Measurements from ENCODE around the gene CRACR2B.

CRACR2B gene

GRCh38 chr11:787084-787675, 40.5 kb upstream of the CRACR2B start:
- TF ChIP-seq, protein P1, sequence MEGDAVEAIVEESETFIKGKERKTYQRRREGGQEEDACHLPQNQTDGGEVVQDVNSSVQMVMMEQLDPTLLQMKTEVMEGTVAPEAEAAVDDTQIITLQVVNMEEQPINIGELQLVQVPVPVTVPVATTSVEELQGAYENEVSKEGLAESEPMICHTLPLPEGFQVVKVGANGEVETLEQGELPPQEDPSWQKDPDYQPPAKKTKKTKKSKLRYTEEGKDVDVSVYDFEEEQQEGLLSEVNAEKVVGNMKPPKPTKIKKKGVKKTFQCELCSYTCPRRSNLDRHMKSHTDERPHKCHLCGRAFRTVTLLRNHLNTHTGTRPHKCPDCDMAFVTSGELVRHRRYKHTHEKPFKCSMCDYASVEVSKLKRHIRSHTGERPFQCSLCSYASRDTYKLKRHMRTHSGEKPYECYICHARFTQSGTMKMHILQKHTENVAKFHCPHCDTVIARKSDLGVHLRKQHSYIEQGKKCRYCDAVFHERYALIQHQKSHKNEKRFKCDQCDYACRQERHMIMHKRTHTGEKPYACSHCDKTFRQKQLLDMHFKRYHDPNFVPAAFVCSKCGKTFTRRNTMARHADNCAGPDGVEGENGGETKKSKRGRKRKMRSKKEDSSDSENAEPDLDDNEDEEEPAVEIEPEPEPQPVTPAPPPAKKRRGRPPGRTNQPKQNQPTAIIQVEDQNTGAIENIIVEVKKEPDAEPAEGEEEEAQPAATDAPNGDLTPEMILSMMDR (IDR thresholded peaks at IDR 0.05) = no peak

DNA sequence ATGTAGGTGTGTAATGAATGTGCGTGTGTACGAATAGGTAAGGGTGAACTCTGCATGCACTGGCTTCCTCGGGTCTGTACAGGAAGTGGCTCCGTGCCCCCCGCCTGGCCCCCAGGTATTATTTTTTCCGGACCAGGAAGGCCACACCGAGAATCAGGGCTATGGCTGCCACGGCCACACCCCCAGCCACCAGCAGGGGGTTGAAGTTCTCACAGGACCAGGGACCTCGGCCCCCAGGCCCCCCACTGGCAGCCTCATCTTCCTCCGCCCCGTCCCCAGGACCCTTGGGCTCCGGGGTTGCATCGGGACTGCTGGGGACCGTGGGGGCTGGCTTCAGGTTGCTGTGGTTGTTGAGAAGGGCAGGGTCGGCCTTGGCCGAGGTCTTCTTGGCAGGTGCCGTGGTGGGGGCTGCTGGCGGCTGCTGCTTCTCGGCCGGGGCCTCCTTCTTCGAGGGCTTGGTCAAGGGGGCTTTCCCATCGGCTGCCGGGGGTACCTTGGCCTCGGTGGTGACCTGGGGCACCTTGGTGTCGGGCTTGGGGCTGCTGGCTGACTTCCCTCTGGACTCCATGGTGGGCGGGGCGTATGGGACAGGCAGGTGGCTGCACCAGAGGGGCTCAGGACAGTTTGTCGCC, 39.6 kb upstream of the CRACR2B start:
- TF ChIP-seq, protein P1 (IDR thresholded peaks at IDR 0.05) = no peak

- TF ChIP-seq, protein P1 (IDR thresholded peaks at IDR 0.05) = no peak
Measured at GRCh38 chr11:788953-789940, 38.5 kb upstream of the CRACR2B start.

GRCh38 chr11:789943-790342, 37.8 kb upstream of the CRACR2B start, which contains the start of gene CEND1:
CEND1 (minus strand) TSS chr11:790090; CDS start chr11:788576, 1,514 bp downstream.
- TF ChIP-seq, protein P1 (IDR thresholded peaks at IDR 0.05) = no peak

GRCh38 chr11:790721-791564, 36.8 kb upstream of the CRACR2B start:
- TF ChIP-seq, protein P1 (IDR thresholded peaks at IDR 0.05) = no peak

GRCh38 chr11:791658-792534, 35.8 kb upstream of the CRACR2B start:
- TF ChIP-seq, protein P1 (IDR thresholded peaks at IDR 0.05) = no peak
